ENCODE measurements around the gene PCDH9.
"Not testable (repeated sequence)": the region's sequence is repeated elsewhere in the genome, so short reads cannot be mapped to it uniquely, and the experiment has no call there.

PCDH9 gene

DNA sequence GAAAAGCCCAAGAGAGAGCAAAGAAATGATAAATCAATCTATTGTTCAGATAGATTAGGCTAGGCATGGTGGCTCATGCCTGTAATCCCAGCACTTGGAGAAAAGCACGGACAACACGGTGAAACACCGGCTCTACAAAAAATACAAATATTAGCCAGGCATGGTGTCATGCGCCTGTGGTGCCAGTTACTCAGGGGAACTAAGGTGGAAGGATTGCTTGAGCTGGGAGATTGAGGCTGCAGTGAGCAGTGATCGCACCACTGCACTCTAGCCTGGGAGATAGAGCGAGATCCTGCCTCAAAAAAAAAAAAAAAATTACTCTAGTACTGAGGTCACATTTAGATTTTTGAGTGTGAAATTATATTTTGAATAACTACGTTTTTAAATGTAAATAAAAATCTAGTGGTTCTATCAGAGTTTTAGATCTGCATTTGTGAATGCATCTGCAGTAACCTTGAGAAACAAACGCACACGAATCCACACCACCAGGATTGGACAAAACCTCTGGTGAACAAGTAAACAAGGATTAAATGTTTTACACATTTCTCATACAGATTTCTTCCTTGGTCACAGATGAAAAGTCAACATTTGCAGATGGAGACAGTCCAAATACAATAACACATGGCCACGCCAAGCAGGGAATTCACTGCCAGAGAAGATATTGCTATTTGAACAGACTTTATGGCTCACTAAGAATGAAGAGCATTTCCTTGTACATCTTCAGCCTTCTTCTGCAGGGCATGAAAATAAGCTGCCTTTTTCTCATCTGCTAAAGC lies 917.6 kb downstream of the PCDH9 start:
- Histone ChIP-seq H3K4me3 (ENCODE audit: low read length) (no peak overlapping the region), H3K27me3 (ENCODE audit: control insufficient read depth, insufficient read depth, low read length) (no peaks in the 10 kb centered on the region), H3K36me3 (ENCODE audit: control insufficient read depth, insufficient read depth, low read length) (no peaks in the 10 kb centered on the region), H3K9me3 (ENCODE audit: control insufficient read depth, insufficient read depth, low read length) (no peaks in the 10 kb centered on the region), H3K4me1 (ENCODE audit: control insufficient read depth, insufficient read depth, low read length) (no peaks in the 10 kb centered on the region), H3K27ac (ENCODE audit: low read length) (no peak overlapping the region)
- no peak for DNase-seq (ENCODE audit: low read depth, low spot score)
- WGBS (ENCODE audit: insufficient coverage, insufficient read length): 100% methylated on average over 1 of the region's 10 CpGs

GRCh38 chr13:66305961-66306617 lies 924.0 kb downstream of the PCDH9 start:
- no peaks in the 10 kb centered on the region for H3K27me3 ChIP-seq (ENCODE audit: control insufficient read depth, insufficient read depth, low read length)
- no peaks in the 10 kb centered on the region for H3K9me3 ChIP-seq (ENCODE audit: control insufficient read depth, insufficient read depth, low read length)
- H3K4me1 ChIP-seq (ENCODE audit: control insufficient read depth, insufficient read depth, low read length): no peaks in the 10 kb centered on the region
- H3K27ac ChIP-seq (ENCODE audit: low read length): no peak overlapping the region
- no peak for DNase-seq (ENCODE audit: low read depth, low spot score)
- H3K4me3 ChIP-seq (ENCODE audit: low read length): no peak overlapping the region
- no peaks in the 10 kb centered on the region for H3K36me3 ChIP-seq (ENCODE audit: control insufficient read depth, insufficient read depth, low read length)
- no CpG with 5 or more reads among the region's 5 CpGs for WGBS (ENCODE audit: insufficient coverage, insufficient read length)

DNA sequence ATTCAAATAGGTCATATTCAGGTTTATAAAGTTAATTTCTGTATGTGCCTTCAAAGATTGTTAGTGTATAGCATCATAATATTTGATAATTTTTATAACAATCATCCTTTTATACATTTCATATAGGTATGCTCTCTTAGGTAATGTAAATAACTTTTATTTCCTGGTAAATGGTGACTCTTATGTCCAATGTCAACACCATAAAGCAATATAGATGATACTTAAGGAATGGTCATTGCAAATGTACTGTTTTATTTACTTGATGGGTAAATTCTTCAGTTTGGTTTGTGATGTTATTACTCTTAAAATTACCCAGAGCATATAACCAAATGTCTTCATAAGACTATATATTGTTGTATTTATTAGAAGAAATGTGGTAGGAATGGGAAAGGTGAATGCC lies 928.7 kb downstream of the PCDH9 start:
- H3K4me3 ChIP-seq (ENCODE audit: low read length): no peak overlapping the region
- no peaks in the 10 kb centered on the region for H3K9me3 ChIP-seq (ENCODE audit: control insufficient read depth, insufficient read depth, low read length)
- no peaks in the 10 kb centered on the region for H3K4me1 ChIP-seq (ENCODE audit: control insufficient read depth, insufficient read depth, low read length)
- no peaks in the 10 kb centered on the region for H3K27me3 ChIP-seq (ENCODE audit: control insufficient read depth, insufficient read depth, low read length)
- H3K36me3 ChIP-seq (ENCODE audit: control insufficient read depth, insufficient read depth, low read length): no peaks in the 10 kb centered on the region
- no peak for DNase-seq (ENCODE audit: low read depth, low spot score)
- no peak overlapping the region for H3K27ac ChIP-seq (ENCODE audit: low read length)

GRCh38 chr13:66301006-66301405 lies 929.1 kb downstream of the PCDH9 start:
- WGBS (ENCODE audit: insufficient coverage, insufficient read length): no CpG with 5 or more reads among the region's 1 CpG
- H3K9me3 ChIP-seq (ENCODE audit: control insufficient read depth, insufficient read depth, low read length): no peaks in the 10 kb centered on the region
- no peak overlapping the region for H3K4me3 ChIP-seq (ENCODE audit: low read length)
- H3K27me3 ChIP-seq (ENCODE audit: control insufficient read depth, insufficient read depth, low read length): no peaks in the 10 kb centered on the region
- H3K4me1 ChIP-seq (ENCODE audit: control insufficient read depth, insufficient read depth, low read length): no peaks in the 10 kb centered on the region
- DNase-seq (ENCODE audit: low read depth, low spot score): no peak
- H3K27ac ChIP-seq (ENCODE audit: low read length): no peak overlapping the region
- H3K36me3 ChIP-seq (ENCODE audit: control insufficient read depth, insufficient read depth, low read length): no peaks in the 10 kb centered on the region

DNA sequence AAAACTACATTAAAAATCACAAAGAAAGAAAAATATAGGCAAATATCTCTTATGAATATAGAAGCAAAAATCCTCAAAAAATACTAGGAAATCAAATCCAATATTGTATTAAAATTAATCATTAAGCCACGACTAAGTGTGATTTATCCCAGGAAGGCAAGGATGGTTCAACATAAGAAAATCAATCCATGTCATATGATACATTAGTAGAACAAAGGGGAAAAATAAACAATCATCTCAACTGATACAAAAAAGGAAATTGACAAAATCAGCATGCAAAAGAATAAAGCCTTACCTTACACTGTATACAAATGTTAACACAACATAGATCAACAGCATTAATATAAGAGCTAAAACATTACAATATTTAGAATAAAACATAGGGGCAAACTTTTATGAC lies 933.3 kb downstream of the PCDH9 start:
- H3K27me3 ChIP-seq (ENCODE audit: control insufficient read depth, insufficient read depth, low read length): no peaks in the 10 kb centered on the region
- no peaks in the 10 kb centered on the region for H3K36me3 ChIP-seq (ENCODE audit: control insufficient read depth, insufficient read depth, low read length)
- H3K9me3 ChIP-seq (ENCODE audit: control insufficient read depth, insufficient read depth, low read length): no peaks in the 10 kb centered on the region
- no peak for DNase-seq (ENCODE audit: low read depth, low spot score)
- no peaks in the 10 kb centered on the region for H3K4me1 ChIP-seq (ENCODE audit: control insufficient read depth, insufficient read depth, low read length)
- H3K4me3 ChIP-seq (ENCODE audit: low read length): no peak overlapping the region
- no CpG with 5 or more reads among the region's 1 CpG for WGBS (ENCODE audit: insufficient coverage, insufficient read length)
- H3K27ac ChIP-seq (ENCODE audit: low read length): no peak overlapping the region

DNA sequence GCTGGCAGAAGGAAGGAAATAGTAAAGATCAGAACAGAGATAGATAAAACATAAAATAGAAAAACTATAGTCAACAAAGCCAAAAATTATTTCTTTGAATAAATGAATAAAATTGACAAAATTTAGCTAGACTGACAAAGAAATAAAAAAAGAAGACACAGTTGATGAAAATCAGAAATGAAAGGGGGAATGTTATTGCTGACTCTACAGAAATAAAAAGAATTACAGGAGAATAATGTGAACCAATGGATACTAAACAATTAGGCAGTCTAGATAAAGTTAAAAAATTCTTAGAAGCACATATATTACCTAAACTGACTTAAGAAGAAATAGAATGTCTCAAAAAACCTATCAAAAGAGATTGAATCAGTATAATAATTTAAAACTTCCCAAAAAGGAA lies 933.8 kb downstream of the PCDH9 start:
- Histone ChIP-seq H3K36me3 (ENCODE audit: control insufficient read depth, insufficient read depth, low read length) (no peaks in the 10 kb centered on the region), H3K9me3 (ENCODE audit: control insufficient read depth, insufficient read depth, low read length) (no peaks in the 10 kb centered on the region), H3K27me3 (ENCODE audit: control insufficient read depth, insufficient read depth, low read length) (no peaks in the 10 kb centered on the region), H3K4me3 (ENCODE audit: low read length) (no peak overlapping the region), H3K4me1 (ENCODE audit: control insufficient read depth, insufficient read depth, low read length) (no peaks in the 10 kb centered on the region), H3K27ac (ENCODE audit: low read length) (no peak overlapping the region)
- DNase-seq (ENCODE audit: low read depth, low spot score): no peak

GRCh38 chr13:66286806-66287205 lies 943.3 kb downstream of the PCDH9 start:
- H3K4me3 ChIP-seq (ENCODE audit: low read length); H3K9me3 ChIP-seq (ENCODE audit: control insufficient read depth, insufficient read depth, low read length); DNase-seq (ENCODE audit: low read depth, low spot score); H3K27ac ChIP-seq (ENCODE audit: low read length); H3K4me1 ChIP-seq (ENCODE audit: control insufficient read depth, insufficient read depth, low read length); H3K27me3 ChIP-seq (ENCODE audit: control insufficient read depth, insufficient read depth, low read length); H3K36me3 ChIP-seq (ENCODE audit: control insufficient read depth, insufficient read depth, low read length): not testable (repeated sequence)
- WGBS (ENCODE audit: insufficient coverage, insufficient read length): no CpG with 5 or more reads among the region's 5 CpGs

- no peak for DNase-seq (ENCODE audit: low read depth, low spot score)
- Histone ChIP-seq H3K4me1 (ENCODE audit: control insufficient read depth, insufficient read depth, low read length) (no peaks in the 10 kb centered on the region; the same call in 1 of the 2 replicates), H3K27ac (ENCODE audit: low read length) (no peak overlapping the region), H3K36me3 (ENCODE audit: control insufficient read depth, insufficient read depth, low read length) (no peaks in the 10 kb centered on the region), H3K9me3 (ENCODE audit: control insufficient read depth, insufficient read depth, low read length) (no peaks in the 10 kb centered on the region), H3K4me3 (ENCODE audit: low read length) (no peak overlapping the region), H3K27me3 (ENCODE audit: control insufficient read depth, insufficient read depth, low read length) (no peaks in the 10 kb centered on the region)
- no CpG with 5 or more reads among the region's 1 CpG for WGBS (ENCODE audit: insufficient coverage, insufficient read length)
These were observed 954.7 kb downstream of the PCDH9 start for GRCh38 chr13:66275416-66275815.

- WGBS (ENCODE audit: insufficient coverage, insufficient read length): no CpG with 5 or more reads among the region's 1 CpG
- H3K36me3 ChIP-seq (ENCODE audit: control insufficient read depth, insufficient read depth, low read length): no peaks in the 10 kb centered on the region
- DNase-seq (ENCODE audit: low read depth, low spot score): no peak
- no peak overlapping the region for H3K27ac ChIP-seq (ENCODE audit: low read length)
- H3K27me3 ChIP-seq (ENCODE audit: control insufficient read depth, insufficient read depth, low read length): no peaks in the 10 kb centered on the region
- no peaks in the 10 kb centered on the region; the same call in 1 of the 2 replicates for H3K4me1 ChIP-seq (ENCODE audit: control insufficient read depth, insufficient read depth, low read length)
- H3K9me3 ChIP-seq (ENCODE audit: control insufficient read depth, insufficient read depth, low read length): no peaks in the 10 kb centered on the region
- H3K4me3 ChIP-seq (ENCODE audit: low read length): no peak overlapping the region
These were observed 957.1 kb downstream of the PCDH9 start for GRCh38 chr13:66273011-66273410.

DNA sequence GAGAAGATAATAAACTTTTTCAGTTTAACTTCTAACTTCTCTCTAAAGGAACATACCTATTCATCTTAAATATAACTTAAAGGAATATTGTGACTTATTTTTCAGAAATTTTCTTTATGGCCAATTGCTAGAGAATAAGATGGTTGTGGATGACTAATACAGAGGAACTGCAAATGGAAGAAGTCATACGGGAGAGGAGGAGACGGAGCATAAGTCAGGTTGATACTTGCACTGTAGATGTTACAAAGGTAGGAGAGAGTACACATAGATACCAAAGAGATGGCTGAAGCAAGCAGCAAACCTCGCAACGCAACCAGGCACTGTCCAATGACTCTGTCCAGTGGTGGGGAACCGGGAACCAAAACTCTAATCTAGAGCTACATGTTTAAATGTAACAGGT lies 963.4 kb downstream of the PCDH9 start:
- no CpG with 5 or more reads among the region's 5 CpGs for WGBS (ENCODE audit: insufficient coverage, insufficient read length)
- no peak for DNase-seq (ENCODE audit: low read depth, low spot score)
- H3K36me3 ChIP-seq (ENCODE audit: control insufficient read depth, insufficient read depth, low read length): no peaks in the 10 kb centered on the region
- H3K9me3 ChIP-seq (ENCODE audit: control insufficient read depth, insufficient read depth, low read length): no peaks in the 10 kb centered on the region
- no peak overlapping the region for H3K27ac ChIP-seq (ENCODE audit: low read length)
- no peak overlapping the region for H3K4me3 ChIP-seq (ENCODE audit: low read length)
- H3K4me1 ChIP-seq (ENCODE audit: control insufficient read depth, insufficient read depth, low read length): no peaks in the 10 kb centered on the region
- H3K27me3 ChIP-seq (ENCODE audit: control insufficient read depth, insufficient read depth, low read length): no peaks in the 10 kb centered on the region

- no CpG with 5 or more reads among the region's 1 CpG for WGBS (ENCODE audit: insufficient coverage, insufficient read length)
These were observed 963.8 kb downstream of the PCDH9 start for GRCh38 chr13:66266348-66266747.

More at GRCh38 chr13:66266348-66266747, 963.8 kb downstream of the PCDH9 start:
- no peak overlapping the region for H3K27ac ChIP-seq (ENCODE audit: low read length)
- H3K36me3 ChIP-seq (ENCODE audit: control insufficient read depth, insufficient read depth, low read length): no peaks in the 10 kb centered on the region
- no peak overlapping the region for H3K4me3 ChIP-seq (ENCODE audit: low read length)
- no peaks in the 10 kb centered on the region for H3K4me1 ChIP-seq (ENCODE audit: control insufficient read depth, insufficient read depth, low read length)
- no peaks in the 10 kb centered on the region for H3K9me3 ChIP-seq (ENCODE audit: control insufficient read depth, insufficient read depth, low read length)
- no peaks in the 10 kb centered on the region for H3K27me3 ChIP-seq (ENCODE audit: control insufficient read depth, insufficient read depth, low read length)
- no peak for DNase-seq (ENCODE audit: low read depth, low spot score)

Data from iPS DF 6.9 (cell line).